Cerebellar cortex (tissue), 1 donor: Measurements from ENCODE around the gene CORIN.
A peak's percentile ranks its signal among the peaks of the same experiment; 100 is the strongest.

ENCODE experiments used
- DNase-seq: peaks from one replicate; pipeline ENCODE4 v3.0.0-alpha.2; 2015; ENCODE audit warnings: low spot score

The CORIN gene

DNA sequence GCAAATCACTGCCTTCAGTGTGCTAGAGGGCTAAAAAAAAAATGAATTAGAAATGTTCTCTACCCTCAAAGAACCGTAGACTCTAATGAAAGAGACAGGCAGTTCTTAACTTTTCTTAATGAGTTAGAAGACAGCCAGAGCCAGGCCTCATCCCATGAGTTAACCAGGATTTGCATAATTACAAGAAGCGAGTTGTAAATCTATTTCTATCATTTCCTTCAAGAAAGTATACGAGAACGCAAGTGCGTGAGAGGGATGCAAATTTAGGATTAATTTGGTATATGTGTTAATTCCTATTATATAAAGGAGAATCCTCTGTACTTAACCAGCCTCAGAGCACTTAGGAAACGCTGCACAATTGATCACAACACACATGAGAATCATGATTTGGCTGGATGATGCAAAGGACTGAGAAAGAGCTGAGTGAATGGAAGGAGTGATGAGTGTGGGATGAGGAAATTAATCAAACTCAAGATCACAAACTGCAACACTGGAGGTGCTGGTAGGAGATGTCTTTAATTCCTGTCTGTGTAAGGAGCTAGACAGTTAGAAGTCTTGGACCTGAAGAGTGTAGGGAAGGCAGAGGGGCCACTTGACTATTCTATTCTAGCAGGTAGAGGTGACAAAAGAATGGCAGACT is 195.6 kb downstream of the CORIN start:
- DNase-seq = no peak

- no peak for DNase-seq
Measured at GRCh38 chr4:47641755-47642154, 196.1 kb downstream of the CORIN start.

GRCh38 chr4:47640911-47641310 is 197.0 kb downstream of the CORIN start:
- DNase-seq = no peak

- DNase-seq = no peak
Measured at GRCh38 chr4:47639531-47639930, 198.3 kb downstream of the CORIN start.

DNA sequence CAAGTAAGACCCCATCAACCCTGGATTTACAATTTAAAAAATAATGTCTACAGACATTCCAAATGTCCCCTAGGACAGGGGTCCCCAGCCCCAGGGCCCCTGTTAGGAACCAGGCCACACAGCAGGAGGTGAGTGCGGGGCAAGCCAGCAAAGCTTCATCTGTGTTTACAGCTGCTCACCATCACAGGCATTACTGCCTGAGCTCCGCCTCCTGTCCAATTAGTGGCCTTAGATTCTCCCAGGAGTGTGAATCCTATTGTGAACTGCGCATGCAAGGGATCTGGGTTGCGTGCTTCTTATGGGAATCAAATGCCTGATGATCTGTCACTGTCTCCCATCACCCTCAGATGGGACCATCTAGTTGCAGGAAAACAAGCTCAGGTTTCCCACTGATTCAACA is 206.7 kb downstream of the CORIN start:
- DNase-seq = no peak

DNA sequence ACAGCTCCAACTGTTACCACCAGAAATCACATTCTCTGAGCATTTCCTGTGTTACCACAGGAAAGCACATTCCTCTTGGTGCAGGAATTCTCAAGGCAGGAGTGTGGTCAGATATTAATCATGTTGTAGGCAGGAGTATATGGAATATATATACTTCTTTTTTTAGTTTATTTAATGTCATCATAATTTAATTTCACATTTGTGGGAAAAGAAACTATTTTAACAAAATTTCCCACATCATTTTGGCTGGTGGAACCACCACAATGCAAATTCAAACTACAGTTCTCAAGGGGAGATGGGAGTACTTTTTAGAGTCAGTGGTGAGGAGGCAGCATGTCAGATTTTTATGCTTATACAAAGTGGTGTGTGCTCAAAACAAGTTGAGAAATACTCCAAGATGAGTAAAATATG is 213.8 kb downstream of the CORIN start:
- no peak for DNase-seq

GRCh38 chr4:47621181-47621580 is 216.7 kb downstream of the CORIN start:
- no peak for DNase-seq

DNA sequence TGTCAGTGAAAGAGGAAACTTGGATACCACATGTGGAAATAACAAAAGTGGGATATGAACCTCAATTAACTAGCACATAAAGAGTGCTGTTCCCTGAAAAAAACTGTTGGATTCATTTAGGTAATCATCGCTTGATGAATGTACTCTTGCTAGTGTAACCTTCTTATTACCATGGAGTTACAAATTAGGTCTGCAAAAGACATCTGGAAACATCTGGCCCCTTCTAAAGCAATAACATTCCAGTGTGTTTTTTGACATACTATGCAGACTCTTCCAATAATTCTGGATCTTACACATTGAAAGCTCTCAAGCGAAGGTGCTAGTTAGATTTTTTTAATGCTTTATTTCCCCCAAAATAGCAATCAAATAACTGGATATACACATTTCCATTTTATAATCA is 218.2 kb downstream of the CORIN start:
- no peak for DNase-seq

DNA sequence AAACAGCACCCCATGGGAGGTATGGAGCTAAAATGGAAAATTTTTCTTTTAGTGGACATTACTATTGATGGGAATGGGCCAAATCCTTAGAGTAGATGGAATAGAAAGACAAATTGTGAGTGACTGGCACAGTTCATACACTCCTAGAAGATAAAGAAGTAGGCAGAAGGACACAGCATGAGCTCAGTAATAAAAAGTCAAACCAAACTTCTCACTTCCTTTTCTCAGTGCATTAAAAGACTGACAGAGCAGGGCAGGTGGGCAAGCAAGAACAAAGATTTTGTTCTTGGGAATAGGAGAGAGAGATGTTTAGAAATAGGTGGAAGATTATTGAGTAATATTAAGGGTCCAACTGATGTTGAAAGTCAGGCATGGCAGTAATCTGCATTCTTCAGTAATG is 220.3 kb downstream of the CORIN start:
- no peak for DNase-seq

DNA sequence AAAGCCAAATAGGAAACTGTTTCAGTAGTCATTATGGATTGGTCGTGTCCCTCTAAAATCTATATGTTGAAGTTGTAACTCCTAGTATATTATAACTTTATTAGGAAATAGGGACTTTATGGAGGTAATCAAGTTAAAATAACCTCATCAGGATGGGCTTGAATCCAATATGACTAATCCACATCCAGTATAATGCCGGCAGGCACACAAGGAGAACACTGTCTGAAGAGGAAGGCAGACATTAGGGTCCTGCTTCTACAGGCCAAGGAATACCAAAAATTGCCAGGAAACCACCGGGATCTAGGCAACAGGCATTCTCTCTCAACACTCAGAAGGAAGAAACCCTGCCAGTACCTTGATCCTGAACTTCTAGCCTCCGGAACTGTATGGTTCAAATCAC is 222.5 kb downstream of the CORIN start:
- DNase-seq = no peak

GRCh38 chr4:47612116-47613023 is 225.5 kb downstream of the CORIN start:
- DNase-seq = no peak

- no peak for DNase-seq
Measured at GRCh38 chr4:47606482-47606881, 231.4 kb downstream of the CORIN start.

DNA sequence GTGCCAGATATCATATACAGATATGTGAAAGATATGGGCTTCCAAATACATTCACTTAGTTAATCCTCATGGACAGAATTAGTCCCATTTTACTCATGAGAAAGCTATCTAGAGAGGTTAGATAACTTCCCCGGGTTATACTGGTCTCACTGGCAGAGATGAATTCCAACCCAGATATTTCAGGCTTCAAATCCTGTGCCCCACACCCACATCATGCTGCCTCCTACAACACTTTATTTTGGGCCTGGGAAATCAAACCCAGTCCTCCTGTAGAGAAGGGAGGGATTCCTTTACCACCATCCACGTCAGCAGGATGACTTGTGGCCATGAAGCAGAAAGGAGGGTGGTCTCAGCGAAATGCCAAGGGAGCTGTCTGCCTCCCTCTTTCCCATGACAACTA is 239.0 kb downstream of the CORIN start:
- no peak for DNase-seq

GRCh38 chr4:47598320-47598719 is 239.5 kb downstream of the CORIN start:
- peak; percentile 6 for DNase-seq

DNA sequence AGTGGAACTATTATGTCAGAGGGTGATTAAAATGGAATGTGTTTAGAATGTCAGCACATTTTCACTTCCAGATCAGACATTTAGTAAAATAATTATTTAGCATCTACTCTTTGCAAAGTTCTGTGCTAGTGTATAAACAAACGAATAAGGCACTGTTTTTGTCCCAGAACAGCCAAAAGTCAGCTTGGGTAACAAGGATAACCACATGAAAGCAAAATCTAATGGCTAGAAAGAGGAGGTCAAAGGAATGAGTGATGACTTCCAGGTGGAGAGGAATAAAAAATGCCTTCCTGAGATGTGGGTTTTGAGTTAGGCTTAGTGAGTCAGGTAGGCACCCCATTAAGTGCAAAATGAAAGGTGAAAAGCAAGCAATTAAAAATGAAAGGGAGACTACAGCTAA is 240.2 kb downstream of the CORIN start:
- no peak for DNase-seq

DNA sequence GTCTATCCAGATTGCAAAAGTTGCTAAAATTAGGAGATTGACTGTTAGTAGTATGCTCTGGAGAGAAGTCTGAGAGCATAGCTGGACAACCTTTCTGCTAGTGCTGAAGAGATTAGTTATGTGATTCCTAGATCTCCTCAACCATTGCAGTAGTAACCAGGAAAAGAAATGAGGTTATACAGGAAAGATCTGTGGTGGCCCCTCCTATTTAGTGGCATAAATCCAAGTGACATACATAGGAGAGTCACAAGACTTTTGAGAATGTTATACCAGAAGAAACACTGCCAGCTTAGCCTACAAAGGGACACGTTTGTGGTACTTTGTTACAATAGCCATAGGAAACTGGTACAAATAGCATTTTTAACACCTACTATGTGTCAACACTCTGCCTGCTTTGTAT is 247.5 kb downstream of the CORIN start:
- no peak for DNase-seq

- DNase-seq = no peak
Measured at GRCh38 chr4:47579235-47579634, 258.6 kb downstream of the CORIN start.

DNA sequence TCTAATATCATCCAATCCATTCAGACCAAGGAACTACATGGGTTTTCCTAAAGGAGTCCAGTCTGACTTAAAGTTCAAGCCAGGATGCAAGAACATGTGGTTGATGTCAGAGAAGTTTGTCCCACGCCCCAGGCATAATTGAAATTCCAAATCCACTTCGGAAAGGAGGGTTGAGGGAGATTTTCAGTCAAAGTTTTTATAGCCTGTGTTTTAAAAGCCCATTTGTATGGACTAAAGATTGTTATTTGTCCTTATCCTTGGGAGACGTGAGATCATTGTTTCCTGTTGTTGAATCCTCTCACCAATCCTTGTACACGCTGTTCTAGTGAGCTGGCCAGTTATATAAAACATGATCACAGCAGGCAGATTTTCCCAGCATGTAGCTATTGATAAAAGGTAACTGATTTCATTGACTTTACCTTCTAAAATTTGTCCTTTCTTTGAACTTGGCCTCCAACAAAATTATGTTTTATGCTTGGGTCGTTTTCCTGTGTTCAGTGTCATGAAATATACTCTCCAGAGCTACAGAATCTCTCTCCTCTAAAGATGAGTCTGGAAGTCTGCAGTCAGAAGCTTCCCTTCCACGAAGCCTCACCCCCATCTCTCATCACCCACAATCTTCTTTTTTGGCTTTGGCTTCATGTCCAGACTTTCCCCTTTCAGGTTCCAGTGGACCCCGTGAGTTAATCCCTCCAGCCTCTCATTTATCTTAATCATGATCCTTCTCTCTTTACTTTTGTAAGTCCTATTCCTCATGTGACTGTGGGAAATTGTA is 259.9 kb downstream of the CORIN start:
- no peak for DNase-seq

DNA sequence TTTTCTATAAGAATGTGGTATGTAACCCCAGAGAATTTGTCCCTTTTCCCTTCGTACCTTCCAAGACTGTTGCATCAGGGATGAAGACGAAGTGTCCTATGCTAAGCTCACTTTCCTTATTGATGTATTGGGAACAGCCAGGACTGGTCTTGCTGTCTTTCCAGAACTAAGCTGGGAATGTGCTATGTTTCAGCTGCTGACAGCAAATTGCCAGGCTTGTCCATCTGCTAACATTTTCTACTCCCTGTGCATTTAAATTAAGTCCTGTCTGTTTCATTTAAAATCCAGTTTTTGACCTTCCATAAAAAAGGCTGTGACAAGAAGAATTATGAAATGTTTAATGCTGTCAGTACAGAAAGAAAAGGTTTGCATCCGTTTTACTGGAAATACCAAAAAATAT is 264.9 kb downstream of the CORIN start:
- peak; percentile 10 for DNase-seq

GRCh38 chr4:47570816-47571215 is 267.1 kb downstream of the CORIN start:
- DNase-seq = no peak

GRCh38 chr4:47567511-47567910 is 270.4 kb downstream of the CORIN start:
- DNase-seq = no peak

GRCh38 chr4:47566969-47567368 is 270.9 kb downstream of the CORIN start:
- DNase-seq = no peak

DNA sequence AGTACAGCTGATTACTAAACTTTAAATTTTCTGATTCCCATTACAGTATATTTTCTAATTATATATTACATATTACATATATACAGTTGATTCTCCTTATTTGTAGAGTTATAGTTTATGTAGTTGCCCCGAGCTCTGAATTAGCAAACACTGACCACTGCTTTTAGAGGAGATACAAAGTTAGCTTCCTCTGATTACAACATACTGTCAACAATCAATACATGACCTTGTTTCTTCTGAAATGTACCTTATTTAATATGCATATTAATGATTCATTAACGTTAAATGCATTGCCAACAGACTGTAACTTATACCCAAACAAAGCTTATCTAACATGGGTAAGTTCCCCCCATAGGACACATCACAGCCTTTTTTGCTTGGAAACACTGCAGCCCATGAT is 271.3 kb downstream of the CORIN start:
- no peak for DNase-seq
